Cardiac fibroblast (primary cell): ENCODE data around the gene DIDO1.

Experiments used
- DNase-seq, 2 donors: peaks; one replicate each; pipeline versions ENCODE4 v3.0.0 to v3.0.0-alpha.2; 2010; ENCODE audit warnings: low read depth in 2 of 2
- H3K4me3 ChIP-seq, 2 donors: replicated peaks in 1 of 2; 1 replicate in 1 of 2; 2 replicates in 1 of 2; pipeline ENCODE4 v1.5.1; 2011; ENCODE audit warnings: low read depth in 2 of 2, low read length in 2 of 2, mild to moderate bottlenecking in 2 of 2, moderate library complexity in 1 of 2
- CTCF ChIP-seq: IDR thresholded peaks from one replicate; pipeline ENCODE4 v1.5.1; 2011; ENCODE audit warnings: low read depth, mild to moderate bottlenecking, low read length, inconsistent platforms

Gene DIDO1

GRCh38 chr20:62966212-62967148 lies 40.2 kb upstream of the DIDO1 start:
- no peak overlapping the region for H3K4me3 ChIP-seq
- no peak for DNase-seq
- TF ChIP-seq CTCF = no peak

GRCh38 chr20:62965363-62965771 lies 39.1 kb upstream of the DIDO1 start:
- no peak for TF ChIP-seq CTCF
- H3K4me3 ChIP-seq = no peak overlapping the region
- no peak for DNase-seq

GRCh38 chr20:62964700-62965099 lies 38.4 kb upstream of the DIDO1 start:
- DNase-seq = no peak
- no peak overlapping the region for H3K4me3 ChIP-seq

GRCh38 chr20:62963614-62964397 lies 37.5 kb upstream of the DIDO1 start:
- no peak for DNase-seq
- TF ChIP-seq CTCF = no peak
- H3K4me3 ChIP-seq = no peak overlapping the region

More at GRCh38 chr20:62964700-62965099, 38.4 kb upstream of the DIDO1 start:
- no peak for TF ChIP-seq CTCF

GRCh38 chr20:62962891-62963613 lies 36.7 kb upstream of the DIDO1 start:
- no peak overlapping the region for H3K4me3 ChIP-seq
- TF ChIP-seq CTCF = no peak
- DNase-seq = no peak

GRCh38 chr20:62962221-62962879 lies 36.0 kb upstream of the DIDO1 start:
- no peak overlapping the region for H3K4me3 ChIP-seq
- no peak for DNase-seq
- TF ChIP-seq CTCF = no peak
